OCI-LY1 (cell line): Measurements from ENCODE around the gene SAXO1.

ENCODE experiments used
- H2AFZ ChIP-seq: fragments of 200-600 bp; sonication (generic), shearing (Covaris generic); 2 replicates; pipeline ENCODE4 v1.6.0; 2014; ENCODE audit warnings: antibody characterized with exemption, mild to moderate bottlenecking, low read length
- H3F3A ChIP-seq: fragments of 200-600 bp; sonication (generic), shearing (Covaris generic); 2 replicates; pipeline ENCODE4 v1.6.0; 2014; ENCODE audit warnings: mild to moderate bottlenecking, antibody characterized with exemption, low read length, moderate library complexity; ENCODE audit not compliant: insufficient read depth
- H3K27ac ChIP-seq: fragments of 200-600 bp; sonication (generic); 2 replicates; pipeline ENCODE4 v1.5.1; 2014; ENCODE audit warnings: low read length, mixed run types, mild to moderate bottlenecking, low read depth; ENCODE audit not compliant: poor library complexity, severe bottlenecking
- H3K27me3 ChIP-seq: fragments of 200-600 bp; sonication (generic); 2 replicates; pipeline ENCODE4 v1.6.0; 2014; ENCODE audit warnings: antibody characterized with exemption, mild to moderate bottlenecking, low read length, moderate library complexity; ENCODE audit not compliant: insufficient read depth
- H3K36me3 ChIP-seq: fragments of 200-600 bp; sonication (generic); 2 replicates; pipeline ENCODE4 v1.6.1; 2014; ENCODE audit warnings: mild to moderate bottlenecking, antibody characterized with exemption, low read length, moderate library complexity, mixed read lengths; ENCODE audit not compliant: insufficient read depth
- H3K4me1 ChIP-seq: fragments of 200-600 bp; sonication (generic); 2 replicates; pipeline ENCODE4 v1.5.1; 2014; ENCODE audit warnings: mild to moderate bottlenecking, low read length, moderate library complexity; ENCODE audit not compliant: insufficient read depth, severe bottlenecking
- H3K4me2 ChIP-seq: fragments of 200-600 bp; sonication (generic), shearing (Covaris generic); 2 replicates; pipeline ENCODE4 v1.6.1; 2014; ENCODE audit warnings: low read length
- H3K4me3 ChIP-seq: fragments of 200-600 bp; sonication (generic); 2 replicates; pipeline ENCODE4 v1.5.1; 2014; ENCODE audit warnings: low read length, low read depth, mild to moderate bottlenecking, mixed read lengths; ENCODE audit not compliant: poor library complexity, severe bottlenecking
- H3K79me2 ChIP-seq: fragments of 200-600 bp; shearing (Covaris generic); 2 replicates; pipeline ENCODE4 v1.6.1; 2016; ENCODE audit warnings: mixed run types, low read length, mixed read lengths; ENCODE audit not compliant: insufficient read depth
- H3K9ac ChIP-seq: fragments of 200-600 bp; sonication (generic), shearing (Covaris generic); 2 replicates; pipeline ENCODE4 v1.6.1; 2014; ENCODE audit warnings: mild to moderate bottlenecking, low read length, mixed read lengths
- H3K9me2 ChIP-seq: fragments of 200-600 bp; sonication (generic), shearing (Covaris generic); 2 replicates; pipeline ENCODE4 v1.6.1; 2014; ENCODE audit warnings: low read depth, mild to moderate bottlenecking, low read length, mixed read lengths
- H3K9me3 ChIP-seq: fragments of 200-600 bp; shearing (Covaris generic); 2 replicates; pipeline ENCODE4 v1.6.1; 2014; ENCODE audit warnings: low read length, mixed read lengths
- H4K20me1 ChIP-seq: fragments of 200-600 bp; sonication (generic), shearing (Covaris generic); 2 replicates; pipeline ENCODE4 v1.6.0; 2016; ENCODE audit warnings: mild to moderate bottlenecking, low read length; ENCODE audit not compliant: insufficient read depth
- CTCF ChIP-seq: fragments of 200-600 bp; sonication (generic), shearing (Covaris generic); IDR thresholded peaks from 2 replicates; pipeline ENCODE4 v1.5.1; 2017; ENCODE audit warnings: mild to moderate bottlenecking, antibody characterized with exemption, low read length, moderate library complexity, mixed read lengths
- EZH2 ChIP-seq: fragments of 200-600 bp; sonication (generic), shearing (Covaris generic); IDR thresholded peaks from 2 replicates; pipeline ENCODE4 v1.8.0; 2017; ENCODE audit warnings: borderline replicate concordance, mixed run types, mild to moderate bottlenecking, antibody characterized with exemption, low read length, moderate library complexity, mixed read lengths

SAXO1 gene

DNA sequence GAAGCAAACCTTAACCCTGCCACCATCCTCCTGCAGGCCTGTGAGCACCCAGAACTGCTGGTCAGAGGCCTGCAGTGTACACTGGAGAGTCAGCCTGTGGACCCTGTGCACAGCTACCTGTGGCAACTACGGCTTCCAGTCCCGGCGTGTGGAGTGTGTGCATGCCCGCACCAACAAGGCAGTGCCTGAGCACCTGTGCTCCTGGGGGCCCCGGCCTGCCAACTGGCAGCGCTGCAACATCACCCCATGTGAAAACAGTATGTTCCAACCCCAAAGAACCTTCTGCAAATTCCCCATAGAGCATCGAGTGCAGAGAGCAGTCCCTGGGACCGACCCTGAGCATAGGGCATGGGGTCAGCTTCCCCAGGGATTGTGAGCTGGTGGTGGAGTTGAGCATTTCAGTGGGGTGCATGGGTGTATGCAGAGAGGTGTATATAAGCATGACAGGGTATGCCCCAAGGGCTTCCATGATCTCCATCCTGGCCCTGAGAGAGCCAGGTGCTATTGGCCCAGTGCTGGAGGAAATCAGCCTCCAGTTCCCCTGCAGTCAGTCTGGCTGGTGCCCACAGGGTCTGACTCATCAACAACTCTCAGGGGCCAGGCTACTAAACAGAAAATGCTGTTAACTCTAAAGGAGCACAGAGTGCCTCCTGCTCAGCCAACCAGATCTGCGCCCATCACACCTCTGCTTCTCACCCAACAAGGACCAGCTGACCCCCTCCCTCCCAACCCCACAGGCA lies 126.2 kb downstream of the SAXO1 start:
- Histone ChIP-seq H3K79me2 (no peaks in the 10 kb centered on the region), H3K9me3 (no peaks in the 10 kb centered on the region), H3K4me3 (no peak overlapping the region), H3K27me3 (no peaks in the 10 kb centered on the region), H3K9ac (no peak overlapping the region), H3K9me2 (no peaks in the 10 kb centered on the region), H2AFZ (no peak overlapping the region), H4K20me1 (no peaks in the 10 kb centered on the region), H3K27ac (no peak overlapping the region), H3F3A (no peaks in the 10 kb centered on the region), H3K4me2 (no peak overlapping the region), H3K4me1 (no peaks in the 10 kb centered on the region), H3K36me3 (no peaks in the 10 kb centered on the region)
- TF ChIP-seq EZH2 (no peak), CTCF (no peak)

GRCh38 chr9:18905883-18906629 lies 127.0 kb downstream of the SAXO1 start:
- Histone ChIP-seq H2AFZ (no peak overlapping the region), H3K4me3 (no peak overlapping the region), H3F3A (no peaks in the 10 kb centered on the region), H3K27ac (no peak overlapping the region), H3K36me3 (no peaks in the 10 kb centered on the region), H3K9me2 (no peaks in the 10 kb centered on the region), H3K4me2 (no peak overlapping the region), H3K27me3 (no peaks in the 10 kb centered on the region), H3K4me1 (no peaks in the 10 kb centered on the region), H3K9me3 (no peaks in the 10 kb centered on the region), H4K20me1 (no peaks in the 10 kb centered on the region), H3K9ac (no peak overlapping the region), H3K79me2 (no peaks in the 10 kb centered on the region)
- TF ChIP-seq CTCF (no peak), EZH2 (no peak)

- Histone ChIP-seq H3K9me2 (no peaks in the 10 kb centered on the region), H3K4me2 (no peak overlapping the region), H4K20me1 (no peaks in the 10 kb centered on the region), H3K9me3 (no peaks in the 10 kb centered on the region), H3K4me3 (no peak overlapping the region), H3K9ac (no peak overlapping the region), H3K27ac (no peak overlapping the region), H3F3A (no peaks in the 10 kb centered on the region), H3K27me3 (no peaks in the 10 kb centered on the region), H3K79me2 (no peaks in the 10 kb centered on the region), H3K4me1 (no peaks in the 10 kb centered on the region), H2AFZ (no peak overlapping the region), H3K36me3 (no peaks in the 10 kb centered on the region)
- TF ChIP-seq CTCF = no peak
- no peak for TF ChIP-seq EZH2
These were observed 127.8 kb downstream of the SAXO1 start for GRCh38 chr9:18905028-18905882.
